ENCODE results near the gene MON1B.
A peak's percentile ranks its signal among the peaks of the same experiment; 100 is the strongest.

Gene MON1B

DNA sequence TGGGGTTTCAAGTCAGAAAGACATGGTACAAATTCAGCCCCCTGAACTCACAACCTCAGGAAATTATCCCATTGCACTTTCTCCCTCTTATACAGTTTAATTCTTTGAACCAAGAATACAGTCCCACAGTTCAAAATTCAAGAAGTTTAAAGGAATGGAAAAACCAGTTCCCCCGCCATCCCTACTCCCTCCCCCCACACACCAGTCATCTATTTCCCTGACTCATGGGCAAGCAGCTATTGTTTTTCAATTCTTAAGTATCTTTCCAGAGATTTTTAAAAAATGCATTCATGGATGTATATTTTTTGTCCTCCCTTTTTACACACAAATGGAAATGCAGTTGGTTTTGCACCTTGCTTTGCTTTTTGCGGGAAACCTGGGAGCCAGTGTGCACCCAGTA is 15.5 kb downstream of the MON1B start:
- Mint-ChIP-seq H3K4me1 (peaks cover 3% of the 10 kb centered on the region), H3K9me3 (no peaks in the 10 kb centered on the region), H3K27me3 (ENCODE audit: low read depth) (peaks cover 10% of the 10 kb centered on the region), H3K36me3 (ENCODE audit: low read depth) (no peaks in the 10 kb centered on the region), H3K4me3 (no peak overlapping the region), H3K27ac (no peak overlapping the region)
- TF ChIP-seq, protein P1, sequence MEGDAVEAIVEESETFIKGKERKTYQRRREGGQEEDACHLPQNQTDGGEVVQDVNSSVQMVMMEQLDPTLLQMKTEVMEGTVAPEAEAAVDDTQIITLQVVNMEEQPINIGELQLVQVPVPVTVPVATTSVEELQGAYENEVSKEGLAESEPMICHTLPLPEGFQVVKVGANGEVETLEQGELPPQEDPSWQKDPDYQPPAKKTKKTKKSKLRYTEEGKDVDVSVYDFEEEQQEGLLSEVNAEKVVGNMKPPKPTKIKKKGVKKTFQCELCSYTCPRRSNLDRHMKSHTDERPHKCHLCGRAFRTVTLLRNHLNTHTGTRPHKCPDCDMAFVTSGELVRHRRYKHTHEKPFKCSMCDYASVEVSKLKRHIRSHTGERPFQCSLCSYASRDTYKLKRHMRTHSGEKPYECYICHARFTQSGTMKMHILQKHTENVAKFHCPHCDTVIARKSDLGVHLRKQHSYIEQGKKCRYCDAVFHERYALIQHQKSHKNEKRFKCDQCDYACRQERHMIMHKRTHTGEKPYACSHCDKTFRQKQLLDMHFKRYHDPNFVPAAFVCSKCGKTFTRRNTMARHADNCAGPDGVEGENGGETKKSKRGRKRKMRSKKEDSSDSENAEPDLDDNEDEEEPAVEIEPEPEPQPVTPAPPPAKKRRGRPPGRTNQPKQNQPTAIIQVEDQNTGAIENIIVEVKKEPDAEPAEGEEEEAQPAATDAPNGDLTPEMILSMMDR (IDR thresholded peaks at IDR 0.05; ENCODE audit: unreplicated experiment in 3 of 3), result no peak

DNA sequence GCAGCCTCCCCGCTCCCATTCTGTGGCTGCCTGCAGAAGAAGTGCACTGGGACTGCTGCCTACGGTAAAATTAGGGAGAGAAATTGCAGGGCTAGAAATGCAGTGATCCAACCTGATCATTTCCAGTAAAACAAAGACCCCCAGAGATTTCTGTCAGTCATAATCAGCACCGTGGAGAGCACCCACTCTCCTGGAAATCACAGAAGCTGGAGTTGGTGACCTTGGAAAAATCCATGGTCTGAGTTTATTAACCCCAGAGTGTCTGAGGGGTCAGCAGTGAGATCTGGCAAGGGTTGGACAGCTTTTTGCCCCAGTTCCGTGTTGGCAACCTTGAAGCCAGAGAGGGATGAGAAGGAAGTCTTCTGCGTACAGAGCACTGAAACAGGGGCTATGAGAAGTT is 16.0 kb downstream of the MON1B start:
- peaks cover 7% of the 10 kb centered on the region for H3K4me1 Mint-ChIP-seq
- no peak overlapping the region for H3K4me3 Mint-ChIP-seq
- H3K27ac Mint-ChIP-seq, result no peak overlapping the region
- no peaks in the 10 kb centered on the region for H3K36me3 Mint-ChIP-seq (ENCODE audit: low read depth)
- H3K9me3 Mint-ChIP-seq, result no peaks in the 10 kb centered on the region
- TF ChIP-seq, protein P1 (IDR thresholded peaks at IDR 0.05; ENCODE audit: unreplicated experiment in 3 of 3), result no peak
- peaks cover 12% of the 10 kb centered on the region for H3K27me3 Mint-ChIP-seq (ENCODE audit: low read depth)

DNA sequence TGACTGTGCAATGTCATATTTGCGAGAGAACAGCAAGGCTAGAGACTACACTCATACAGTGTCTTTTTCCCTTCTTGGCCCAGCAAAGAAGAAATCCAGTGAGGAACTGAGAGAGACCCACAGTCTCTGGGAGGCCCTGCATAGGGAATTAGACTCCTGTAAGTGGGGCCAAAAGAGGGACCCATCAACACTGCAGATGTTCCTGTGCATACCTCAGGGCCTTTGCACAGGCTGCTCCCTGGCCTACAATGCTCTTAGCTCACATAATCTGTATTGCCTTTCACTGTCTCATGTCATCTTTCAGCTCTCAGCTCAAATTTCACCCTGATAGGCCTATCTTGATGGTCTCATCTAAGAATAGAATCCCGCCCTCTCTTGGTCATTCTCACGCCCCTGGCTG is 17.4 kb downstream of the MON1B start:
- TF ChIP-seq, protein P1 (IDR thresholded peaks at IDR 0.05; ENCODE audit: unreplicated experiment in 3 of 3), result no peak

DNA sequence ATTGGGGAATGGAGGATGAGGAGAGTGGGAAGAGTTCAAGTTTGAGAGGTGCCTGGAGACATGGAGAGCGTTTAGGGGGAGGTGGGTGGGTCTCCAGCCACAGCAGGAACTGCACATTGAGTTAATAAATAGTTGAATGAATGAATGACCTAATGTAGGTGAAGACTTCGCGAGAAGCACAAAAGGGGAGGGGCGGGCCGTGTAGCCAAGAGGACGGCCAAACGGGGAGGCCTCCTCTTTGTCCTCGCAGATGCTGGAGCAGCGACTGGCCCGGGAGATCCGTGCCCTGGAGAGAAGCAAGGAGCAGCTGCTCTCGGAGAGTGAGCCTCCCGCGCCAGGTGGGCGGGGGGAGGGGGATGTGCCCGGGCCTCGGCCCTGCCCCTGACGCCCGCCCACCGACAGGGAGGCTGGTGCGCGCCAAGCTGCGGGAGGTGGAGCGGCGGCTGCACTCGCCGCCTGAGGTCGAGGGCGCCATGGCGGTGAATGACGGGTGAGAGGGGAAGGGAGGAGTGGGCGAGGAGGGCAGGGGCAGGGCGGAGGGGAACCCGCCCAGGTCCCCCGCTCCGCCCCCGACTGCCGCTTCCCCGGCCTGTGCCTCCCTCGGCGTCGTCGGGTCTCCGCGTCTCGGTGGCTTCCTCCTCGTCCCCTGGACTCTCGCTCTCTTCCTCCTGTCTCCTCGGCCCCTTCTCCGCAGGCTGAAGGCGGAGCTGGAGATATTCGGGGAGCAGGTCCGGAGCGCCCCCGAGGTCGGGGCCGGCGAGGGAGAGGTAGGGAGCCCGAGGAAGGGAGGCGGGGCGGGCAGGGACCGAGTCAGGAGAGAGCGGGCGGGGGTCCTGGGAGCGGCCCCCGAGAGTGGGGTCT is 21.1 kb downstream of the MON1B start:
- H3K4me3 Mint-ChIP-seq, result peak overlapping the region; percentile 80 to 89 (median 84)
- H3K4me1 Mint-ChIP-seq, result peaks cover 7% of the 10 kb centered on the region
- no peaks in the 10 kb centered on the region for H3K36me3 Mint-ChIP-seq (ENCODE audit: low read depth)
- TF ChIP-seq, protein P1 (IDR thresholded peaks at IDR 0.05; ENCODE audit: unreplicated experiment in 3 of 3), result no peak
- H3K9me3 Mint-ChIP-seq, result no peaks in the 10 kb centered on the region
- peaks cover 4% of the 10 kb centered on the region for H3K27me3 Mint-ChIP-seq (ENCODE audit: low read depth)
- H3K27ac Mint-ChIP-seq, result peak overlapping the region in 2 of 3 experiments; percentile 71 to 76

More for the DNA sequence above, 17.4 kb downstream of the MON1B start:
- no peaks in the 10 kb centered on the region for H3K9me3 Mint-ChIP-seq
- H3K4me1 Mint-ChIP-seq, result peaks cover 7% of the 10 kb centered on the region
- no peak overlapping the region for H3K4me3 Mint-ChIP-seq
- no peaks in the 10 kb centered on the region for H3K36me3 Mint-ChIP-seq (ENCODE audit: low read depth)
- H3K27ac Mint-ChIP-seq, result no peak overlapping the region
- peaks cover 9% of the 10 kb centered on the region for H3K27me3 Mint-ChIP-seq (ENCODE audit: low read depth)

DNA sequence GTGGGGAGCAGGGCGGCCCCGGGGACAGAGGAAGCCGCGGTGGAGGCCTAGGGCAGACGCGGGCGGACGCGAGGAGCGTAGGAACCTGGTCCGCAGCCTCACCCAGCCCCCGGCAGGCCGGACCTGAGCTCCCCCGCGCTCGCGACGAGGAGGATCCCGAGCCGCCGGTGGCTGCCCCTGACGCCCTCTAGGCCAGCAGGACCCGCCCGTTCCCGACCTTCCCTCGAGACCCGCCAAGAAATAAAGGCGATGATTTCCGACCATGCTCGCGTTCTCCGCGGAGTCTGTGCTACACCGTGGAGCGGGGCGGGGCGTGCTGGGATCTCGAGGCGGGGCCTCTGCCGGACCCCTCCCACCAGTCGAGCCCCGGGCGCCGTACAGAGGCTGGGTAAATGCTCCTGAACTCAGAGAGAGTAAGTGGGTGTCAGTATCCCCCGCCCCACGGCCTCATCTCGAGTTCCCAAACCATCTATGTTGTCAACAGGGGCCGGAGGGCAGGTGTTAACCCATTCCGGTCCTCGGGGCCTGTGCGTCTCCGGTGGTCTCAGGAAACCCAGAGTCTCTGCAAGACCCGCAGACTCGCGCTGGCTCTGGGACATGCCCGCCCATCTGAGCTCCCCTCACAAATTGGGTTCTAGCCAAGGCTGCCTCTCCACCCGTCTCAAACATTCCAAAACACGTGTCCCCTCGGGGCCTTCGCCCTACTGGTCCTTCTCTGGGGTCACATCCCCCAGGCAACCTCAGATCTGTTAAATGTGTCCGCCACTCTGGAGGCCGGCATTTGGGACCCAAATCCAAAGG is 22.0 kb downstream of the MON1B start:
- no peak overlapping the region for H3K27ac Mint-ChIP-seq
- peak overlapping the region; percentile 77 to 89 (median 80) for H3K4me3 Mint-ChIP-seq
- TF ChIP-seq, protein P1 (IDR thresholded peaks at IDR 0.05; ENCODE audit: unreplicated experiment in 3 of 3), result no peak
- H3K9me3 Mint-ChIP-seq, result no peaks in the 10 kb centered on the region
- peaks cover 7% of the 10 kb centered on the region for H3K4me1 Mint-ChIP-seq
- no peaks in the 10 kb centered on the region for H3K36me3 Mint-ChIP-seq (ENCODE audit: low read depth)
- peaks cover 4% of the 10 kb centered on the region for H3K27me3 Mint-ChIP-seq (ENCODE audit: low read depth)
